Stimulated activated CD4-positive, alpha-beta T cell treated with anti-CD3 and anti-CD28 coated beads, Interleukin-12 subunit alpha, Interleukin-12 subunit beta, amount 100 ng/mL, for 48 hours (primary cell): ENCODE measurements around the gene UNC5B.

ENCODE experiments used
- DNase-seq, 3 donors: peaks; one replicate each; pipeline ENCODE4 v3.0.0-alpha.2; 2020; ENCODE audit warnings: low read depth in 2 of 3, low spot score in 1 of 3

Gene UNC5B

GRCh38 chr10:71212318-71213126 is at the start of gene UNC5B:
UNC5B (plus strand) TSS chr10:71212570; CDS start chr10:71212986, 416 bp downstream.
- DNase-seq = peak; percentile 21 to 50 (median 30)

GRCh38 chr10:71173466-71173865 is 38.9 kb upstream of the UNC5B start:
- DNase-seq = no peak

- no peak for DNase-seq
Observed at GRCh38 chr10:71176661-71177060, 35.7 kb upstream of the UNC5B start.

GRCh38 chr10:71177651-71178199 is 34.6 kb upstream of the UNC5B start:
- no peak for DNase-seq

- DNase-seq = no peak
Observed at GRCh38 chr10:71178880-71179279, 33.5 kb upstream of the UNC5B start.

GRCh38 chr10:71179382-71179781 is 33.0 kb upstream of the UNC5B start:
- no peak for DNase-seq

GRCh38 chr10:71184421-71184820 is 27.9 kb upstream of the UNC5B start:
- DNase-seq = no peak

- no peak for DNase-seq
Observed at GRCh38 chr10:71185209-71185608, 27.2 kb upstream of the UNC5B start.

- DNase-seq = no peak
Observed at GRCh38 chr10:71187197-71187596, 25.2 kb upstream of the UNC5B start.

GRCh38 chr10:71187600-71187999 is 24.8 kb upstream of the UNC5B start:
- no peak for DNase-seq

- no peak for DNase-seq
Observed at GRCh38 chr10:71188201-71188600, 24.2 kb upstream of the UNC5B start.

GRCh38 chr10:71191019-71191418 is 21.4 kb upstream of the UNC5B start:
- no peak for DNase-seq

- no peak for DNase-seq
Observed at GRCh38 chr10:71191551-71192076, 20.8 kb upstream of the UNC5B start.

- no peak for DNase-seq
Observed at GRCh38 chr10:71193516-71193915, 18.9 kb upstream of the UNC5B start.

- no peak for DNase-seq
Observed at GRCh38 chr10:71197955-71198354, 14.4 kb upstream of the UNC5B start.

GRCh38 chr10:71201849-71202248 is 10.5 kb upstream of the UNC5B start:
- no peak for DNase-seq

- DNase-seq = no peak
Observed at GRCh38 chr10:71202314-71202713, 10.1 kb upstream of the UNC5B start.

GRCh38 chr10:71203124-71203523 is 9.2 kb upstream of the UNC5B start:
- DNase-seq = no peak

- DNase-seq = no peak
Observed at GRCh38 chr10:71203716-71204115, 8.7 kb upstream of the UNC5B start.

- DNase-seq = no peak
Observed at GRCh38 chr10:71204746-71205145, 7.6 kb upstream of the UNC5B start.

GRCh38 chr10:71205468-71205867 is 6.9 kb upstream of the UNC5B start:
- no peak for DNase-seq

- DNase-seq = no peak
Observed at GRCh38 chr10:71206911-71207310, 5.5 kb upstream of the UNC5B start.

GRCh38 chr10:71207578-71207977 is 4.8 kb upstream of the UNC5B start:
- DNase-seq = no peak
